Femur (tissue), 1 donor: Measurements from ENCODE around the gene MRM2.

Experiments used
- DNase-seq: peaks from one replicate; pipeline ENCODE4 v3.0.0-alpha.2; 2017

Gene MRM2

DNA sequence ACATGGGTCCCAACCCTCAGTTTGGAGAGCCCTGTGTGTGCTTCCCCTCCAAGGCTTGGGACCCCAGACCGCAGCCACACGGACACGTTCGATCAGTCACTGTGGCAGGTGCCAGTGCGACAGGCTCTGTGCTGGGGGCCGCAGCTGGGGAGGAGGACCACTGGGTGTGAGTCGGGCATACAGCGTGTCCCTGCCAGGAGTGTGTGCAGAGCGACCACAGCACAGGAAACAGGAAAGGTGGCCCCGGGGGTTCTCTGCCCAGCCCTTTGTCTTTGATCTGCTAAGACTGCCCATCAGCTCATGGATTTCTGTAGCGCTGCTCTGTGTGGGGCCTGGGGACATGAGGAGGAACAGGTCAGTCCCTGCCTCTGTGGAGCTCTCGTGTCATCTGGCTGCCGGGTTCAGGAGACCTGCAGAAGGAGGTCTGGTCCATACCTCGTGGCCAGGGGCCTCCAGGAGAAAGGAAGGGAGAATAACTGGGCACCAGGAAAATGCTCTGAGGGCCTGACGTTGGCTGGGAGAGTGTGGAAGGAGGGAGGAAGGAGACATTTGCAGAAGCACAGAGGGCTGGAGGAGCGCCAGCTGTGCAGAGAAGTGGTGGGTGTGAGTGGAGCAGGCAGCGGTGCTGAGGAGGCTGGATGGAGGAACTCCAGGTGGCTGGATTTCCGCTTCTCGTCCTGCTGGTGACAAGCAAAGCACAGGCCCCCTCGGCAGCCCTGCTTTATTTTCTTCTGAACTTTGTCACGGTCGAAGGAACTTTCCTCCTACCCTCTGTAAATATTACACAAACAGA, 4.1 kb upstream of the MRM2 start:
- DNase-seq: peak; percentile 69

DNA sequence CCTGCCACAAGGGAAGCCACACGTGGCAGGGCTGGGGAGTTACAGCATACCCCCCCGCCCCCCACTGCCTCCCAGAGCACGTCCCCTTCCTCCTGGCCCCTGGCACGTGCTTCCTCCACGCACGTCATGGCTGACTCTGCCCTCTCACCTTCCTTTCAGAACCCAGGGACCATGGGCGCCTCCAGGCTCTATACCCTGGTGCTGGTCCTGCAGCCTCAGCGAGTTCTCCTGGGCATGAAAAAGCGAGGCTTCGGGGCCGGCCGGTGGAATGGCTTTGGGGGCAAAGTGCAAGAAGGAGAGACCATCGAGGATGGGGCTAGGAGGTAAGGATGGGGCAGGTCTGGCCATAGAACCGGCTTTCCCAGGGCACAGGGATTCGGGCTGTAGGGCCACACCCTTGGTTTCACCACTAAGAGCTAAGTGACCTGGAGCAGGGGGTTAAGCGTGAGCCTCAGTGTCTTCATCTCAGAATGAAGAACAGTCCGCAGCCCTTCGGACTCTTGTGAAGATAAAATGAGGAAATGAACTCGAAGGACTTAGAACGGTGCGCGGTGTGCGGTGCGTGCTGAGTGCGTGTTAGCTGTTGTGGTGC, 2.5 kb upstream of the MRM2 start:
- no peak for DNase-seq

DNA sequence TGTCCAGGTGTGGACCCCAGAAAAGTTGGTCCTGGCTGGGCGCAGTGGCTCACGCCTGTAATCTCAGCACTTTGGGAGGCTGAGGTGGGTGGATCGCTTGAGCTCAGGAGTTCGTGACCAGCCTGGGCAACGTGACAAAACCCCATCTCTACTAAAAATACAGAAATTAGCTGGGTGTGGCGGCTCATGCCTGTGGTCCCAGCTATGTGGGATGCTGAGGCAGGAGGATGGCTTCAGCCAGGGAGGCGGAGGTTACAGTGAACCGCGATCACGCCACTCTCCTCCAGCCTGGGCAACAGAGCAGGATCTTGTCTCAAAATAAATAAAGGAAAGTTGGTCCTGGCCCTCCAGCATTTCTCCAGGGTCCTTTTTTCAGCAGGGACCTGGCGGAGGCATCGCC, 1.5 kb upstream of the MRM2 start:
- peak; percentile 59 for DNase-seq

DNA sequence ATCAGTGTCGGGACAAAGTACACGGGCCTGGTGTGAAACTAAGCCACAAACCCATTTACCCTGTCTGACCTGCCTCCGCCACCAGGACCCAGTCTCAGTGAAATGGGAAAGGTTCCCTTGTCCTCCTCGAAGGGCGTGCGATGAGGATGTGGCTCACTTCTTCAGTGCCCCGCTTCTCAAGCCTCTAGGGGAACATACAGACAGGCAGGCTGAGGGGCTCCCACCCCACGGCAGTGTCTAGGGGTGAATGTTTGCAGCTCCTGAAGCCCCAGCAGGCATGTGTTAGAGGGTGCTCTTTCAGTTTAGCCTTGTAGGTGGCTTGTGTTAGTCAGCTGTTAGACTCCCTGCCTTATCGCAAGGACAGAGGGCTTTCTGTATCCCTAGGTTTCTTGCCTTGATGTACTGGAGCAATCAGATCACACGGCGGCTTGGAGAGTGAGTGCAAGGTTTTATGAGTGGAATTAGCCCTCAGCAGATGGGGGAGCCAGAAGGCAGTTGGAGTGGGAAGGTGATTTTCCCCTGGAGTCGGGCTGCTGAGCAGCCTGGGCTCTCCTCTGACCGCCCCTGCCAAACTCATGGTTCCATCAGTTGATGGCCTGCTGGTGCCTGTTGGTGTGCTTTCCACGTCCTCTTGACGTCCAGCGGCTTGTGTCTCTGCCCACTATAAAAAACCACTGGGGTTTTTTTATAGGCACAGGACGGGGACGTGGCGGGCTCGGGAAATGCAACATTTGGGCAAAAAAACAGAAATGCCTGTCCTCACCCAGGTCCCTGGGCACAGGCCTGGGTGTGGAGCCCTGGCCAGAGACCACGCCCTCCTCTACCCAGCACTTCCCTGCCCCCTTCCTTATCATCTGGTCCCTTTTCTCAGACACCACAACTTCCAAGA, 780 bp upstream of the MRM2 start:
- no peak for DNase-seq

DNA sequence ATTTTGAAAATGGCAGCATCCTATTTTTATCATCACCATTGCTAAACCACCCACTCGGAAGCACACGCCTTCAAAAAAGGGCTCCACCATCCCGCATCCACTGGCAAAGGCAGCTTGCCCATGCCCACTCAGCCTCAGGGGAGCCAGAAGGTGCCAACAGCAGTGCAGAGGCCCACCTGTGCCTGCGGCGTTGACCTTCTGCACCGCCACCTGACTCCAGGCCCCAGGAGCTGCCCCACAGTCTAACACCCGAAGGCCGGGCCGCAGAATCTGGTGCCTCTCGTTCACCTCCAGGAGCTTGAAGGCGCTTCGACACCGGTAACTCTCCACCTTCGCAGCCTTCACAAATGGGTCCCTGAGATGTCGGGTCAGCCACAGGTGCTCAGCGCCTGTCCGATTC, 2.8 kb downstream of the MRM2 start:
- DNase-seq: no peak

DNA sequence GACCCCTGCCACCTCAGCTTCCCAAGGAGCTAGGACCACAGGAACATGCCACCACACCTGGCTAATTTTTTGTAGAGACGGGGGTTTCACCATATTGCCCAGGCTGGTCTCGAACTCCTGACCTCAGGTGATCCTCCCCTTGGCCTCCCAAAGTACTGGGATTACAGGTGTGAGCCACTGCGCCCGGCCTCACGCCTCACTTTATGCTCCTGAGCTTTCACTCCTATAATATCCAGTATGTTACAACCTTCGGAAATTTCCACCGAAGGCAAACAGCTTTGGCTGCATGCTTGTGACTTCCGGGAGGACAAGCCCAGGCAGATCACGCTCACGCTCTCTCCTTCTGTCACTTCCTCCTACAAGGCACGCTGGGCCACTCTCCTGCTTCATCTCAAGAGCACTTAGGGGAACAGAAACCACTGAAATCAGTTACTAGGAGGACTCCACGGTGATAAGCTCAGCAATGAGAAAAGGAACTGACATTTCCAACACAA, 4.8 kb downstream of the MRM2 start:
- no peak for DNase-seq

DNA sequence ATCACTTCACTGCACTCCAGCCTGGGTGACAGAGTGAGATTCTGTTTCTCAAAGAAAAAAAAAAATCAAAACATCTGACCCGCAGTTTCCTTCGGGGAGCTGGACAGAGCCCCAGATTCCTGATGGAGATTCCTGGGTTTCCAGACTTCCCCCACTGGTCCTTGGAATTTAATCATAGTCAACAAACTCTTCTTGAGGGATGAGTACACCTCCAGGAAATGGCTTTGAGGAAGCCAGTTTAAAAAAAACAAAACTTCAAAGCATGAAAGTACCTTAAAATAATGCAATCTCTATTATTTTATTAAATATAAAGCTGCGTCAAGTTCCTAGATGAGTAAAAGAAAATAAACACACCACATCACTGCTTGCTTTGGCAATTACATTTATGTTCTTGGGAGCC, 8.1 kb downstream of the MRM2 start:
- no peak for DNase-seq

DNA sequence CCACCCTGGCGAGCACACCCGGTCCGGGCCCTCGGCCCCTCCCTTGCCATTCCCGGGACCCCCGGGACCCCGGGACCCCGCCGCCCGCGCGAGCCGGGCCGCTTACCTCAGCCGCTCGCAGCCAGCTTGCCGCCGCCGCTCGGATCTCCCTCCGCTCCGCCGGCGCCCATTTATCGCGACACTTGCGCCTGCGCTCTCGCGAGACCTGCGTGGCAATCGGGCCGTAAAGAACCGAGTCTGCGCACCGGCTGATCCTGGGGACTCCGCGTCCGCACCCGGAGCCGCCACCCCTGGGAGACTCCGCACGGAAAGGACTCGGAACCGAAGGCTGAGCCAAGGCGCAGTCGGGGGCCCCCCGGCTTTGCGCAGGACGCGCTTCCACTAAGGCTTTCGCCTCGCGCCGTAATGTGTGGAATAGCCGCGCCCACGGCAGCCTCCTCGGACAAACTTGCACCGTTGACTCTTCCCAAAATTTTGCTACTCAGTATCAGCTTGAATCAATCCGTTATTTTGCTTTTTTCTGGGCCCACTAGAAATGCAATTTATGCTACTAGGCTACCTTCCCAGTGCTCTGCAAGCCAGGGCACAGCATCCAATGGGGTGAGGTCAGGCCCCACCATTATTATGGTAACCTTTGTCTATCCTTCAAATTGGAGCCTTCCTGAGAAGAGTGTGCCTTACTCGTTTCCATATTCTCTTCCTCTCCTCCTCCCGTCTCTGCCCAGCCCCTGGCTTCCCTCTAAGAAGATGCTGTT, 9.1 kb downstream of the MRM2 start, which contains the start of gene MAD1L1:
Gene MAD1L1, minus strand, starts transcription at position 180 of the 755 bp plus-strand sequence. CDS start 2,812 bp downstream, outside the sequence.
- peak; percentile 94 for DNase-seq

DNA sequence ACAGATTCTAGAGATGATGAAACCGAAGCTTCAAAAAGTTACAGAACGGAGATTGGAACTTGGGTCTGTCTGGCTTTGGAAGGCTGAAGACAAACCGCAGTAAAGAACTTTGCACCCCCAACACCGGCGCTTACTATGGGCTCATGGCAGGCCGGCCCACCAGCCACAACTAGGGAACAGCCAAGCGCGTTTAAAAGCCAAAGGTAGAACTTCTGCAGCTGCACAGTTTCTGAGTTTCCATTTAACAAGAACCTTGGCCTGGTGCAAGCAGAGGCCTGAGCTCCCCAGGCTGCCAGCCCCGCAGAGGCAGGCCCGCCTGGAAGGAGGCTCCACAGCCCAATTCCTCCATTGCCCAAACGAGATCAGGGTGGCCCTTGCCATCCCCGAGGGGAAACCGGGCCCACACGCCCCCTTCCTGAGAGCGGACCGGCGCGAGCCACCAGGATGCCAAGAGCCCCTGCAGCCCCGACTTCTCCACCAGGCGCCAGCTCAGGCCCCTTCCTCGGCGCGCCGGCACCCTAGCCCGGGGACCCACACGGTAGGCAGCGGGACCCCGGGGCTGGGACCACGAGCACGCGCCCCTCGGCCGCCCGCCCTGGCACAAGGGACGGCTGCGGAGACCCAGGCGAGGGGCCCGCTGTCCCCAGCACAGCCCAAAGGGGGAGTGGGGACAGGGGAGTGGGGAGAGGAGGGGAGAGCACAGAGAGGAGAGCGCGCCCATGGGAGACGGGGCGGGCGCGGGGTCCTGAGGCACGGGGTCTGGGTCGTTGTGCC, 9.8 kb downstream of the MRM2 start:
- no peak for DNase-seq

DNA sequence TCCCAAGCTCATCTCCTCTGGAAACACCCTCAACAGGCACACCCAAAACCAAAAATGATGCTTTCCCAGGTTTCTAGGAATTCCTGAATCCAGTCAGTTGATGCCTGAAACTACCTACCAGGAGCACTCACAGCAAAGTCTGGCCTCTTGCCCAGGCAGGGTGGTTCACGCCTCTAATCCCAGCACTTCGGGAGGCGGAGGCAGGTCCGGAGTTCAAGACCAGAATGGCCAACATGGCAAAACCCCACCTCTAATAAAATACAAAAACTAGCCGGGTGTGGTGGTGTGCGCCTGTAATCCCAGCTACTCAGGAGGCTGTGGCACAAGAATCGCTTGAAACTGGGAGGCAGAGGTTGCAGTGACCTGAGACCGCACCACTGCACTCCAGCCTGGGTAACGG, 11.1 kb downstream of the MRM2 start:
- DNase-seq: no peak

DNA sequence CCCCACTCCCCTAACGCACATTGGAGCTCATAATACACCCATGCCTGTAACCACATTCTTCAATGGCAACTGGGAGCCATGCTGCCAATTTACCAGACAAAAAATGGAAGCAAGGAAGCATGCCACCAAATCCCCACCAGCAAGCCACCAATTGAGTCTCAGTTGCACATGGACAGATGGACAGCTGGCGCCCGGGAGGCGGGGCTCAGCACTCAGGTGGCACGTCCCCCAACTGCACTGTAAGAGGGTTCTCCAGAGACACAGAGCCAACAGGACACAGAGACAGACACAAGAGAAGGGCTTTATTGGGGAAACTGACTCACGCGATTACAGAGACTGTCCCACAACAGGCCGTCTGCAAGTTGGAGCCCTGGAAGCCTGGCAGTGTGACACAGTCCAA, 11.8 kb downstream of the MRM2 start:
- no peak for DNase-seq

DNA sequence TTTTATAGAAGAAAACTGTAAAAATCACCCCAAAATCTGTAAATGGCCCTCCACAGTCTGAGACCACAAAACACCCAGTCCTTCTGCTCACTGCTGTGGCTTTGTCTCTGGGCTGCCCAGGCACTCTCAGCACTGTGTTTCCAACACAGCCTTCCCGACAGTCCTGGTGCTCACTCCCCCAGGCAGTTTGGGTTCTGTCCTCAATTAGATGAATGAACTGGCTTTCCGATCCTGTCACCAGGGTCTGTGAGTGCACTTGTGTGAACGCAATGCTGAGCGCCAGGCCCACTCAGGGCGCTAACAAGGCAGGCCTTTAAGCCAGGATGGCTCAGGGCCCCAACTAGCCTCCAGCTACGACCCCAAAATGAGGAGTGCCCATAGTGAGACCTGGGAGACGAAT, 12.5 kb downstream of the MRM2 start:
- DNase-seq: no peak

DNA sequence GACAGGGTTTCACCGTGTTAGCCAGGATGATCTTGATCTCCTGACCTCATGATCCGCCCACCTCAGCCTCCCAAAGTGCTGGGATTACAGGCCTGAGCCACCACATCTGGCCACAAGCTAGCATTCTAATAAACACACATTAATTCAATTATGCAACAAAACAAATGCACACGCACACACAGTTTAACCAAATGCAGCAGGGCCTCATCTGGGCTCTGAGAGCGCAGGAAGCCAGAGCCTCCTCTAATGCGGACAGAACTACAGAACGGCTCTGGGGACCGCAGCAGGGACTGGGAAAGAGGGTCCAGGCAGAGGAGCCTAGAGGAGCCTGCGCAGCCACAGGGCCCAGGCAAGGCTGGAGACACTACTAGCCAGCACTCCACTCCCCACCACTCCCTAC, 13.1 kb downstream of the MRM2 start:
- no peak for DNase-seq

DNA sequence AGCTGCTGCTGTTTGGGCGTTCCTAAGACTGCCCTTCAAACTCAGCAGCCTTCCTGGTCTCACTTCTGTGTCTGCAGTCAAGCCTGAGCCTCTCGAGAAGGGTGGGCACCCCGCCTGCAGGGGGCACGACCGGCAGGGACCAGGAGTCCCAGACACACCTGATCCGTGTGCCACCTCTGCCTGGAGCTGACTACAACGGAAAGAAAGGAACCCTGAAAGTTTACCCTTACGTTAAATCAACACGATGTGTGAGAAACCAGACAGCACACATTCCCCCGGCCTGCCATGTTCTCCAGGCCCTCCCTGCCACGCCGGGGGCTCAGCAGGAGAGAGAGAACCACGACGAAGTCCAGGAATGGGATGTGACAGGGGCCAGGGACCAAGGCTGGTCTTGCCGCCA, 14.3 kb downstream of the MRM2 start:
- no peak for DNase-seq

DNA sequence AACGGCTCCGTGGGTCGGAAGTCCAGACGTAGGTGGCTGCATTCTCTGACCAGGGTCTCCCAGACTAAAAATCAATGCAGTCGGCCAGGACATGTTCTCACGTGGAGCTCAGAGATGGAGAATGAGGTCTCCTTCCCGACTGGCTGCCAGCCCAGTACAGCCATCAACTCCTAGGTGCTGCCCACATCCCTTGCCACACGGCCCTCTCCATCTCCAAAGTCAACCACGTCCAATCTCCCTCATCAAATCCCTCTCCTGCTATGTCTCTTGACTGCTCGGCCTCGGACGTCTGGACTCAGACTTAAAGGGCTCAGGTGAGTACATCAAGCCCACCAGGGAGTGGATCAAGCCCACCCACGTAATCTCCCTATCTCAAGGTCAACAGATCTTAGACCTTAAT, 16.2 kb downstream of the MRM2 start:
- DNase-seq: no peak

DNA sequence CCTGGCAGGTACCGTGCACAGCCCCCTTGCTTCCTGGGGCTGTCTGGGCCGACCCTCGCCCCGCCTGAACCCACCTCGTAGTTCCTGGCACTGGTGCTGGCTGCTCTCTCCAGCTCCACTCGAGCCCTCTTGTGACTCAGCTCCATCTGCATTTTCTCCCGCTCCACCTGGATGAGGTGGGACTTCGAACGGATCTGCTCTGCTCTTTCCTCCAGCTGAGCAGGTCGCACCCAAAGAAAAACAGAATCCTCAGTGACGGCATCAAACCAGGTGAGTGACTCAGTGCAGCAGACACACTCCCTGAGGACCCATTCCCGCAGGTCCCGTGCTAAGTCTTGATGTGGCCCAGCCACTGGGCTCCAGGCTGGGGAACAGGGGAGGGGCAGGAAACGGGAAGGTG, 16.7 kb downstream of the MRM2 start:
- DNase-seq: no peak

DNA sequence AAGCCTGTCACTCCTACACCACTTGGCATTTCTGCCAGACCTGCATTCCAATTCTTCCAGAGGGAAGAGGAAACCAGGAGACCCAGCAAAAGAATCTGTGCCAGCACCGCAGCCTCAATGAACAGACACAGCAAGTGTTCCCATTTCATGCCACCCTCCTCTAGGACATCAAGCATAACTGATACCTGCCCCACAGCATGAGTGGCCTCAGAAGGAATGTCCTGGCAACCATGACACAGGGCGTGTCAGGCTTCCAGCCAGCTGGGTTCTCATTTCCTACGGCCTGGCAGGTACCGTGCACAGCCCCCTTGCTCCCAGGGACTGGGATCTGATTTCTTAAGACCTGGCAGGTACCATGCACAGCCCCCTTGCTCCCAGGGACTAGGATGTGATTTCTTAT, 17.1 kb downstream of the MRM2 start:
- no peak for DNase-seq

DNA sequence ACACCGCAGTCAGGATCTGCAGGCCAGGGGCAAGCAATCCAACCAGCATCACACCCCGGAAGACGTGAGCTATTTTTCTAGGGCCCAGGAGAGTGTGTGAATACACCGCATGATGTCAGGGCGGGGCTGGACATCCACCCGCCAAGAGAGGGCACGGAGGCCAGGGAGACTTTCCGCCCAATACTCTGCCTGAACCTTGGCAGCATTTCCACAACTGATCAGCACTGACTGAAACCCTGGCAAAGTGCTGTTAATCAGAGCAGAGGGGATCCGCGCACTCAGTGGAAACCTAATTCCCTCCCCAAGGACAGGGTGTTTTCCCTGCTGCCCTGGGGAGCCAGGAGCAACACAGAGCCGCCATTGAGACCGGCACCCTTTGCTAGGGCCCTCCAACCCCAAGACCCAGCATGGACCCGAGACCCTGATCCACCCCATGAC, 17.5 kb downstream of the MRM2 start:
- DNase-seq: no peak

DNA sequence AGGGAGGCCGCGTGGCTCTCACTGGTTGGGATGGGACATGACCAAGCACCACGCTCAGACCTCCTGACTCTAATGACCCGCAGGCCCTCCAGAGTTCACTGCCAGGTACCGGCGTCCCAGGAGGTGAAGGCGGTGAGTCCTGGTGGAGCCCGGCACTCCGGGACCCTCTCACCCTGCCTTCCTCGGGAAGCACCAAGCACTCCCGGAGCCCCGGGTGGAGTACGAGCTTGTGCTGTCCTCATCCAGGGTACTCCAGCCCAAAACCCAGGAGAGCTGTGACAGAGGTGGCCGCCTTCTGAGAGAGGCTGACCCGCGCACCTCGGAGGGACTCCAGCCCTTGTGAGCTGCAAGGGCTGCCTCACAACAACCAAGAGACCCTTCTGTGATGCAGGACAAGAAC, 18.7 kb downstream of the MRM2 start:
- DNase-seq: no peak

DNA sequence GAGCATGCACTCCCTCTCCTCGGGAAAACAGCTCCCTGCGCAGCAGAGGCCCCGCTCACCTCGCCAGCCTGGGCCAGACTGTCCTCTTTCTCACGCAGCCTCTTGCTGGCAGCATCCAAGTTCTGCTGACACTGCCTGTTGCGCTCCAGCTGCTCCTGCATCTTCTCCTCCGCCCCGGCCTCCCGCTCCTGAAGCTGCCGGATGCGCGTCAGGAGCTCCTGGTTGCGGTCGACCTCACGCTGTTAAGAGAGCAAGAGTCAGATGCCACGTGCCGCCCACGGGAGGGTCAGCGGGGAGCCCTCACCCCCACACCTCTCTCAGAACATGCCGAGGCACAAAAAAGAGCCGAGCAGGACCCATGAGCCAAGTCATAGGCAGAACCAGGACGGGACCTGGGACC, 19.5 kb downstream of the MRM2 start:
- no peak for DNase-seq

DNA sequence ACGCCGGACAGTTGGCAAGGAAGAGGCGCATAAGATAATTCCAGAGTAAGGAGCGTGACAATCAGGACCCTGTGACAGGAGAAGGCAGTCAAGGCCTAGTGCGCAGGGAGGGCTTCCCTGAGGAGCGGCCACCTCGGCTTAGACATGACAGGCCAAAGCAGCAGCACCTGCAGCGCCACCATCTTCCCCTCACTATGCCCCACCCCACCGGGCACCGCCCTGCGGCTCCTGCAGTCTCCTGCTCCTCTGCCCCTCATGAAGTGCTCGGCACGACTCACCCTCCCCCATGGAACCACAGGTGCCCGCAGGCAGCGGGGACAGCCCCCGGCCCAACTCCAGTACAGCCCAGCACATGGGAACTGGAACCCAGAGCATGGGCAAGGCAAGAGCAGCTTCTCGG, 21.1 kb downstream of the MRM2 start:
- DNase-seq: no peak

DNA sequence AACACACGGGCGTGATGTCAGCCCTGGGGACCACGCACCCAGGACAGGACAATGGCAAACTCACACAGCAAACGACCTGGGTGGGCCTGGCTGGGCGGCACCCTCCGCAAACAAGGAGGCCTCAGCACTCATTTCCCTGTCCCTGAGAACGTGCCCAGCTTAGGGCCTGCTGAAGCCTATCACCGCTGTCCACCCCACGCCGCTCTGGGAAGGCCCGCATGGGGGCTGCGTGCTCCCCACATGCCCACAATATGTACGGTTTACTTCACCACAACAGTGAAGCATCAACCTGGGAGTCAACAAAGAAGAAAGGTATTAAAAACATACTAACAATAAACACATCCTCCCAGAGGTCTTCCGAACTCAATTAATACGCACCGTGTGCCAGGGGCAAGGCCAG, 21.5 kb downstream of the MRM2 start:
- no peak for DNase-seq
